Heart left ventricle (tissue), 13 donors: ENCODE measurements around the gene NDUFB10.

Experiments used
- CTCF ChIP-seq, 12 donors: fragments of 200-600 bp; sonication (generic) in 4 of 12; IDR thresholded peaks; one replicate each; pipeline versions ENCODE4 v1.5.0 to v1.8.0; 2018 to 2022; ENCODE audit warnings: antibody characterized with exemption in 12 of 12, mild to moderate bottlenecking in 5 of 12
- POLR2A ChIP-seq, 2 donors: fragments of 450-650 bp; IDR thresholded peaks; one replicate each; pipeline ENCODE4 v1.6.1; 2017; ENCODE audit warnings: antibody characterized with exemption in 2 of 2, mild to moderate bottlenecking in 2 of 2, moderate library complexity in 2 of 2
- donor health status: ischemic (EF 13 %, LVEDD 7.1; RV severe dilation, severe dysfunction).
- donor health status: DM: no; HTN: yes; CAD: no.
- donor health status: DM: no; HTN: no; CAD: no.
- donor health status: ischemic (EF 25% LVEDD 6.9; RV normal size, moderate dysfunction).
- donor health status: ischemic (EF 25% LVEDD 5.7; RV mildly dilated, moderate dysfunction).
- donor health status: ischemic (EF 35%, LVEDD 5.7; RV mildly dilated, moderate dysfunction).
- donor health status: nonischemic (EF 11% LVEDD 7.7; RV severe dilation, severe dysfunction).
- donor health status: DM: yes; HTN: yes; CAD: no.
- donor health status: PGD.
- donor health status: ischemic (EF 29% LVEDD 5.4; RV normal size, mild dysfunction).
- donor health status: nonischemic (EF 23%, LVEDD 6.1; RV moderate dilation, normal function).

GRCh38 chr16:1942047-1942809 lies 17.1 kb upstream of the NDUFB10 start:
- TF ChIP-seq CTCF (IDR thresholded peaks at IDR 0.05), result no peak
- no peak for TF ChIP-seq POLR2A (IDR thresholded peaks at IDR 0.05)
